Esophagus squamous epithelium (tissue), 4 donors: ENCODE results near the gene BICRA. TPM values are rescaled to one million over a fixed set of nuclear protein-coding genes. Genes with fewer than 3 reads are reported as not detected.

Experiments
- small RNA-seq, 4 donors: library from RNA; depleted of rRNA; stranded (forward); fragments of <200 nt; gene quantifications; one replicate each; pipeline ENCODE3, GENCODE V24; 2016
- total RNA-seq, 4 donors: library from RNA; depleted of rRNA; stranded (reverse); fragments of >200 nt; gene quantifications; one replicate each; pipeline ENCODE4 v1.1.0, GENCODE V29; 2016

BICRA gene
- total RNA-seq, 4 donors from 2014 or later, result 1.1 to 17.5 (median 7.0) TPM

Small RNA genes lying within 50 kb of the gene (small RNA-seq; reads per million reads assigned to genes)
- gene RN7SL322P, result 0 reads per million in 4 donors

Other genes with a start within 250 kb of the BICRA start
- 10 to 100 TPM in 1 of 4 donors, 1 to 10 TPM in 3; 1.0 to 13.5 (median 3.9) TPM for gene MEIS3, start 189.6 kb upstream of the BICRA start, total RNA-seq
- gene SLC8A2, start 137.2 kb upstream of the BICRA start, total RNA-seq, result 1 to 10 TPM in 2 of 4 donors, under 1 TPM in 1, not detected in 1; 0.08 to 5.0 (median 3.6) TPM
- 1 to 10 TPM; 5.6 to 9.4 (median 8.4) TPM for gene KPTN, start 124.9 kb upstream of the BICRA start, total RNA-seq
- gene NAPA, start 94.1 kb upstream of the BICRA start, total RNA-seq, result 100 to 1,000 TPM; 106 to 178 (median 125) TPM
- under 1 TPM in 1 of 4 donors, not detected in 3; 0.04 TPM for gene ZNF541, start 36.0 kb upstream of the BICRA start, total RNA-seq
- gene EHD2, start 104.3 kb downstream of the BICRA start, total RNA-seq, result 10 to 100 TPM; 34.8 to 50.7 (median 39.2) TPM
- 100 to 1,000 TPM; 118 to 522 (median 268) TPM for gene NOP53, start 136.4 kb downstream of the BICRA start, total RNA-seq
- 100 to 1,000 TPM; 185 to 477 (median 324) TPM for gene SELENOW, start 169.6 kb downstream of the BICRA start, total RNA-seq
- not detected for gene TPRX1, start 195.4 kb downstream of the BICRA start, total RNA-seq
- not detected for gene CRX, start 212.8 kb downstream of the BICRA start, total RNA-seq